T-cell (primary cell): ENCODE measurements around the gene COPE. TPM values are rescaled to one million over a fixed set of nuclear protein-coding genes. Genes with fewer than 3 reads are reported as not detected.

Source experiments
- ATAC-seq, 4 experiments: fragments of 200-7000 bp in 3 of 4; fragments of 150-1000 bp in 1 of 4; cut with Tn5 transposase; replicated peaks in 1 of 4; 1 replicate in 3 of 4; 2 replicates in 1 of 4; pipeline ENCODE4 v1.10.0; 2021; ENCODE audit warnings: moderate library complexity in 3 of 4, mild to moderate bottlenecking in 2 of 4, moderate number of reproducible peaks in 1 of 4
- CTCF ChIA-PET, 2 donors: fragments of 300-600 bp; sonication (Branson Sonifier 250); formaldehyde crosslinking; loops; one replicate each; lab custom pipeline; 2022; ENCODE audit warnings: antibody characterized with exemption in 2 of 2; lab: Charles Lee
- POLR2A ChIA-PET, 2 donors: fragments of 300-600 bp; sonication (Branson Sonifier 250); formaldehyde crosslinking; loops; one replicate each; lab custom pipeline; 2022; ENCODE audit warnings: antibody characterized with exemption in 2 of 2; lab: Charles Lee
- DNase-seq, 35 experiments: peaks; one replicate each; pipeline versions ENCODE4 v3.0.0 to v3.0.0-alpha.2; 2013 to 2023
- H3K27ac ChIP-seq: one replicate; pipeline ENCODE4 v1.5.1; 2013; ENCODE audit warnings: low read length
- H3K27me3 ChIP-seq, 2 experiments: replicated peaks in 1 of 2; 1 replicate in 1 of 2; 2 replicates in 1 of 2; pipeline versions ENCODE4 v1.6.1 to v1.7.0; 2013; ENCODE audit warnings: low read length in 1 of 2, mixed read lengths in 1 of 2; ENCODE audit not compliant: control insufficient read depth in 2 of 2, insufficient read depth in 2 of 2; ENCODE audit errors: extremely low read depth in 1 of 2
- H3K36me3 ChIP-seq, 2 donors: 1 replicate in 1 of 2; 2 replicates in 1 of 2; pipeline versions ENCODE4 v1.6.1 to v1.7.0; 2013; ENCODE audit warnings: low read length in 1 of 2; ENCODE audit not compliant: control insufficient read depth in 2 of 2, insufficient read depth in 1 of 2; ENCODE audit errors: extremely low read depth in 1 of 2
- H3K4me1 ChIP-seq, 2 experiments: 1 replicate in 1 of 2; 2 replicates in 1 of 2; pipeline versions ENCODE4 v1.6.1 to v1.7.0; 2013; ENCODE audit warnings: low read length in 2 of 2, mixed read lengths in 1 of 2; ENCODE audit not compliant: insufficient read depth in 2 of 2, control insufficient read depth in 1 of 2; ENCODE audit errors: extremely low read depth in 1 of 2
- H3K4me3 ChIP-seq, 2 donors: 1 replicate in 1 of 2; 2 replicates in 1 of 2; pipeline versions ENCODE4 v1.5.1 to v1.7.0; 2013; ENCODE audit warnings: mild to moderate bottlenecking in 2 of 2, low read length in 1 of 2, moderate library complexity in 1 of 2; ENCODE audit not compliant: control insufficient read depth in 1 of 2; ENCODE audit errors: extremely low read depth in 1 of 2
- H3K9me3 ChIP-seq: 2 replicates; pipeline ENCODE4 v1.7.0; 2013
- H3K27ac Mint-ChIP-seq, 2 donors: one replicate each; pipeline ENCODE4 v1.8.0; 2020 to 2021; ENCODE audit warnings: mild to moderate bottlenecking in 2 of 2, mixed read lengths in 2 of 2
- H3K27me3 Mint-ChIP-seq, 2 donors: one replicate each; pipeline ENCODE4 v1.8.0; 2021 to 2022; ENCODE audit warnings: mixed read lengths in 2 of 2
- H3K36me3 Mint-ChIP-seq: one replicate; pipeline ENCODE4 v1.8.0; 2021; ENCODE audit warnings: mixed read lengths
- H3K4me1 Mint-ChIP-seq, 3 donors: one replicate each; pipeline ENCODE4 v1.8.0; 2020 to 2022; ENCODE audit warnings: mixed read lengths in 3 of 3, mild to moderate bottlenecking in 1 of 3
- H3K4me3 Mint-ChIP-seq, 3 donors: one replicate each; pipeline ENCODE4 v1.8.0; 2020 to 2022; ENCODE audit warnings: mild to moderate bottlenecking in 3 of 3, mixed read lengths in 3 of 3, moderate library complexity in 3 of 3
- H3K9me3 Mint-ChIP-seq, 3 donors: one replicate each; pipeline ENCODE4 v1.8.0; 2020 to 2022; ENCODE audit warnings: mixed read lengths in 3 of 3
- whole genome bisulfite sequencing: methylation state at CpG from one replicate; pipeline ENCODE4 v1.1.5; 2013; ENCODE audit warnings: missing lambda C conversion rate; ENCODE audit not compliant: insufficient coverage; 5-methylcytosine and 5-hydroxymethylcytosine counted together
- total RNA-seq, 35 experiments: library from RNA in 6 of 35; stranded (reverse) in 6 of 35; fragments of 120-200 nt in 1 of 35; gene quantifications; one replicate each; pipeline versions ENCODE4 v1.2.1 to v1.2.4 and lab custom pipeline; 2013 to 2026

COPE gene
- total RNA-seq, 5 donors from 2014 or later (not counting 1 experiment from before 2014, with no cell fraction given) = 148 to 222 (median 189) TPM

- Histone ChIP-seq H3K27me3 (peaks cover 0 to 6% of the 10 kb centered on the region in 2 experiments), H3K27ac (no peak overlapping the region), H3K36me3 (peaks cover 13 to 60% of the 10 kb centered on the region in 2 donors), H3K9me3 (no peaks in the 10 kb centered on the region), H3K4me1 (peaks cover 0 to 5% of the 10 kb centered on the region in 2 experiments), H3K4me3 (no peak overlapping the region)
- Mint-ChIP-seq H3K4me1 (no peaks in the 10 kb centered on the region), H3K27ac (no peak overlapping the region), H3K4me3 (no peak overlapping the region), H3K36me3 (peaks cover 17% of the 10 kb centered on the region), H3K27me3 (no peaks in the 10 kb centered on the region), H3K9me3 (no peaks in the 10 kb centered on the region)
- DNase-seq (no peak), ATAC-seq (no peak)
- ChIA-PET CTCF (interaction anchor here in 1 of 2 donors (0.6 kb wide), 1 partner anchor 201 kb away, joined by 11 read pairs; no protein-coding TSS in a partner anchor), POLR2A (no interaction called here)
- WGBS = 96% methylated on average over 30 of the region's 36 CpGs
Observed at GRCh38 chr19:18906605-18907519, 12.3 kb downstream of the COPE start.

GRCh38 chr19:18905513-18906236, 13.5 kb downstream of the COPE start:
- H3K27me3 ChIP-seq = peaks cover 0 to 13% of the 10 kb centered on the region in 2 experiments
- no peak overlapping the region for H3K27ac Mint-ChIP-seq
- H3K27ac ChIP-seq = no peak overlapping the region
- peaks cover 26% of the 10 kb centered on the region for H3K36me3 Mint-ChIP-seq
- WGBS = 83% methylated on average over 16 of the region's 26 CpGs
- peaks cover 17 to 62% of the 10 kb centered on the region in 2 donors for H3K36me3 ChIP-seq
- H3K4me1 Mint-ChIP-seq = no peaks in the 10 kb centered on the region
- DNase-seq (no peak), ATAC-seq (no peak)
- no peaks in the 10 kb centered on the region for H3K4me1 ChIP-seq
- CTCF ChIA-PET = no interaction called here
- no peaks in the 10 kb centered on the region for H3K27me3 Mint-ChIP-seq
- no peak overlapping the region for H3K4me3 Mint-ChIP-seq
- POLR2A ChIA-PET = no interaction called here
- no peak overlapping the region for H3K4me3 ChIP-seq
- no peaks in the 10 kb centered on the region for H3K9me3 Mint-ChIP-seq
- no peaks in the 10 kb centered on the region for H3K9me3 ChIP-seq

- Mint-ChIP-seq H3K36me3 (peaks cover 28% of the 10 kb centered on the region), H3K9me3 (no peaks in the 10 kb centered on the region), H3K27me3 (no peaks in the 10 kb centered on the region), H3K4me3 (no peak overlapping the region), H3K4me1 (no peaks in the 10 kb centered on the region), H3K27ac (no peak overlapping the region)
- Histone ChIP-seq H3K4me3 (no peak overlapping the region), H3K27me3 (peaks cover 0 to 19% of the 10 kb centered on the region in 2 experiments), H3K36me3 (peaks cover 23 to 65% of the 10 kb centered on the region in 2 donors), H3K27ac (no peak overlapping the region), H3K9me3 (no peaks in the 10 kb centered on the region), H3K4me1 (no peaks in the 10 kb centered on the region)
- 95% methylated on average over 4 of the region's 8 CpGs for WGBS
- no peak for ATAC-seq
- DNase-seq = no peak
- CTCF ChIA-PET = no interaction called here
- POLR2A ChIA-PET = no interaction called here
Observed at GRCh38 chr19:18905058-18905456, 14.1 kb downstream of the COPE start.

GRCh38 chr19:18904334-18905057, 14.7 kb downstream of the COPE start:
- WGBS = 95% methylated on average over 25 of the region's 25 CpGs

GRCh38 chr19:18903156-18904037, 15.8 kb downstream of the COPE start:
- Mint-ChIP-seq H3K27ac (no peak overlapping the region), H3K4me1 (no peaks in the 10 kb centered on the region), H3K4me3 (no peak overlapping the region), H3K27me3 (no peaks in the 10 kb centered on the region), H3K36me3 (peaks cover 24% of the 10 kb centered on the region), H3K9me3 (no peaks in the 10 kb centered on the region)
- H3K27ac ChIP-seq = no peak overlapping the region
- whole genome bisulfite sequencing = 89% methylated on average over 18 of the region's 29 CpGs
- no peak for DNase-seq
- POLR2A ChIA-PET = no interaction called here
- ATAC-seq = no peak
- H3K27me3 ChIP-seq = peaks cover 0 to 32% of the 10 kb centered on the region in 2 experiments
- CTCF ChIA-PET = interaction anchor here in 1 of 2 donors (0.5 kb wide), 1 partner anchor 217 kb away, joined by 4 read pairs; no protein-coding TSS in a partner anchor
- H3K4me3 ChIP-seq = no peak overlapping the region
- no peaks in the 10 kb centered on the region for H3K4me1 ChIP-seq
- H3K36me3 ChIP-seq = peaks cover 25 to 66% of the 10 kb centered on the region in 2 donors
- H3K9me3 ChIP-seq = no peaks in the 10 kb centered on the region

More at GRCh38 chr19:18904334-18905057, 14.7 kb downstream of the COPE start:
- Histone ChIP-seq H3K27ac (no peak overlapping the region), H3K27me3 (peaks cover 0 to 22% of the 10 kb centered on the region in 2 experiments), H3K36me3 (peaks cover 25 to 65% of the 10 kb centered on the region in 2 donors), H3K4me1 (no peaks in the 10 kb centered on the region), H3K4me3 (no peak overlapping the region), H3K9me3 (no peaks in the 10 kb centered on the region)
- Mint-ChIP-seq H3K36me3 (peaks cover 24% of the 10 kb centered on the region), H3K4me1 (no peaks in the 10 kb centered on the region), H3K4me3 (no peak overlapping the region), H3K27me3 (no peaks in the 10 kb centered on the region), H3K9me3 (no peaks in the 10 kb centered on the region), H3K27ac (no peak overlapping the region)
- ATAC-seq (no peak), DNase-seq (no peak)
- ChIA-PET CTCF (no interaction called here), POLR2A (no interaction called here)
